Measurements from ENCODE around the gene HBS1L.

HBS1L gene

DNA sequence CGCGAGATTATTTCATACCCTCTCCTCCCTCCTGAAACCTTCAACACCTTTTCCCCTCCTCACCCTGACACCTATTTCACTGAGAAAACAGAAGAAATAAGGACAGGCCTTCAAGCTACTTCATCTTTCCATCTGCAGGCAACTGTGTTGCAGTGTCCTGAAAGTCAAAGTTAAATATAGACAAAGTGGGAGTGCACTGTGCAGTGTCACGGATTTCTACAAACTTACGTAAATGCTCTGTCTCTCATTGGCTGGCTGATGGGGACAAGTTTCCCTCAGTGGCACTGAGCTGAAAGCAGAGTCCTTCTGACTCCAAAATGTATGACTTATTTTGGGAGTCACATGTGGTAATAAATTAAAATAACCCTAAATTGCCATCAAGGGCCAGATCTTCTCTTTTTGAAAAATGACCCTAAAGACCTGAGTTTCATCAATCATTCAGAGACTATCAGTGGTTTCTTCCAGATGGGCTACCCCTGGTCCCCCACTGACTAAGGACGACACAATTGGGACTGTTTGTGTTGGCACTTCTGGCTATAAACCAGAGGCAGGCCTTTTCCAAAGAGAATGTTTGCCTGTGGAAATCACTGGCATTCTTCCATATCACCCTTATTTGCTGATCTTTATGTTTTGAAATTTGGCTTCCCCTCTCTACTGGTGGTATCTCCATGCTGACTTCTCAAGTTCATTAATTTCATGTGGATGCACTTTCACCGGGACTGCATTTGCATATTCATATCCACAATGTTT is 126.3 kb downstream of the HBS1L start:
- no CpG with 5 or more reads among the region's 6 CpGs for WGBS (ENCODE audit: extremely low coverage, insufficient coverage, low lambda C conversion rate)
- Histone ChIP-seq H3K79me1 (ENCODE audit: low read length) (no peaks in the 10 kb centered on the region), H3K4me3 (ENCODE audit: low read length) (no peak overlapping the region), H2BK15ac (replicated peaks; ENCODE audit: low read depth) (no peak overlapping the region), H3K9ac (ENCODE audit: low read length) (no peak overlapping the region), H3K27me3 (ENCODE audit: insufficient read depth, low read length, poor library complexity) (no peaks in the 10 kb centered on the region), H2AK5ac (ENCODE audit: low read length) (no peak overlapping the region), H3K79me2 (ENCODE audit: control insufficient read depth, insufficient read depth, low read length) (no peaks in the 10 kb centered on the region), H2BK5ac (ENCODE audit: low read length) (no peak overlapping the region), H3K4me2 (ENCODE audit: low read length) (no peak overlapping the region), H3K27ac (ENCODE audit: low read depth, low read length) (no peak overlapping the region), H2BK120ac (ENCODE audit: low read depth, low read length) (no peak overlapping the region), H3K56ac (ENCODE audit: low read length) (no peak overlapping the region), H4K5ac (ENCODE audit: low read length) (no peak overlapping the region), H3K4me1 (ENCODE audit: control insufficient read depth, low read depth, low read length) (no peaks in the 10 kb centered on the region), H3K23ac (ENCODE audit: low read length) (no peak overlapping the region), H3K4ac (ENCODE audit: low read depth, low read length) (no peak overlapping the region), H3K36me3 (ENCODE audit: control insufficient read depth, insufficient read depth, low read length) (no peaks in the 10 kb centered on the region), H3K18ac (ENCODE audit: low read length) (no peak overlapping the region), H4K8ac (ENCODE audit: low read depth, low read length) (no peak overlapping the region)
- DNase-seq, result no peak

DNA sequence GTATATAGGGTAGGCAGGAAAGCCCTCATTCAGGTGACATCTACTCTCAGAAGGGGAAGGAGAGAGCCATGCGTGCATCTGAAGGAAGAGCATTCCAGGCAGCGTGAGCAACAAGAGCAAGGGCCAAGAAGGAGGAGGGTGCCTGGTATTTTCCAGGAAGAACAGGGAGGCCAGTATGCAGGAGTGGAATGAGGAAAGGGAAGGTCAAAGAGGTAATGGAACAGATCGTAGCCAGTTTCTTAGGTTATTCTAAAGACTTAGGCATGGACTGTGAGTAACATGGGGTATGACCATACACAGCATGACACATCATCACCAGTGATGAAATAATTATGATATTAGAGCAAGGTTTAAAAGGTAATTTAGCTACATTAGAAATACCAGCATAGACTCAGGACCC is 128.8 kb downstream of the HBS1L start:
- H3K27ac ChIP-seq (ENCODE audit: low read depth, low read length), result no peak overlapping the region
- H2AK5ac ChIP-seq (ENCODE audit: low read length), result no peak overlapping the region
- H3K36me3 ChIP-seq (ENCODE audit: control insufficient read depth, insufficient read depth, low read length), result no peaks in the 10 kb centered on the region
- H4K5ac ChIP-seq (ENCODE audit: low read length), result no peak overlapping the region
- H3K4me1 ChIP-seq (ENCODE audit: control insufficient read depth, low read depth, low read length), result no peaks in the 10 kb centered on the region
- H3K9ac ChIP-seq (ENCODE audit: low read length), result no peak overlapping the region
- no peaks in the 10 kb centered on the region for H3K79me1 ChIP-seq (ENCODE audit: low read length)
- H2BK120ac ChIP-seq (ENCODE audit: low read depth, low read length), result no peak overlapping the region
- no peak overlapping the region for H3K23ac ChIP-seq (ENCODE audit: low read length)
- no peak for DNase-seq
- no peaks in the 10 kb centered on the region for H3K79me2 ChIP-seq (ENCODE audit: control insufficient read depth, insufficient read depth, low read length)
- H3K4ac ChIP-seq (ENCODE audit: low read depth, low read length), result no peak overlapping the region
- H2BK5ac ChIP-seq (ENCODE audit: low read length), result no peak overlapping the region
- no peak overlapping the region for H3K56ac ChIP-seq (ENCODE audit: low read length)
- WGBS (ENCODE audit: extremely low coverage, insufficient coverage, low lambda C conversion rate), result no CpG with 5 or more reads among the region's 3 CpGs
- H3K27me3 ChIP-seq (ENCODE audit: insufficient read depth, low read length, poor library complexity), result no peaks in the 10 kb centered on the region
- no peak overlapping the region for H4K8ac ChIP-seq (ENCODE audit: low read depth, low read length)
- no peak overlapping the region for H3K18ac ChIP-seq (ENCODE audit: low read length)
- H2BK15ac ChIP-seq (replicated peaks; ENCODE audit: low read depth), result no peak overlapping the region
- no peak overlapping the region for H3K4me2 ChIP-seq (ENCODE audit: low read length)
- H3K4me3 ChIP-seq (ENCODE audit: low read length), result no peak overlapping the region

DNA sequence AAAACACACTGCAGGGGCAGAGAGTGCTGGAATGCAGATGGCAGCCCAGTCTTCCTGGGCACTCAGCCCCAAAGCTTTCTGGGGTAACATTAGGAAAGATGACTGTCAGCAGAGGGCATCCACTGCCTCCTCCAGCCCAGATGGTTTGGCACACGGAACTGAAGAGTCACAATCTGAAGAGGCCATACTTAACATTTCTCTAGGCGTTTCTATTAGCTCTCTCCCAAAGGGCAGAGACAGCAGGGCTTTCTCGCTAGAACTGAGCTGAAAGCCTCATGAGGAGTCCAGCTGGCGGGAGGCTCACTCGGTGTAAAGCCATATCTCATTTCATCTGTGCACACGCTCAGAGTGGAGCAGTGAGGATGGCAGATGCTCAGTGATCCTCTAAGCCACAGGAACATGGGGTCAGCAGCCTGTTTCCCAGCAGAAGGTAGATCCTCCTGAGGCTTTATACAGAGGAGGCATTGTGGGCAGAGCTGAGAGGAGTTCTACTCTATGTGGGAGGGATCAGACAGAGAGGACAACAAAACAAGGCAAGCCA is 132.8 kb downstream of the HBS1L start:
- Histone ChIP-seq H3K18ac (ENCODE audit: low read length) (no peak overlapping the region), H2BK5ac (ENCODE audit: low read length) (no peak overlapping the region), H3K56ac (ENCODE audit: low read length) (no peak overlapping the region), H3K79me2 (ENCODE audit: control insufficient read depth, insufficient read depth, low read length) (no peaks in the 10 kb centered on the region), H3K23ac (ENCODE audit: low read length) (no peak overlapping the region), H3K4me3 (ENCODE audit: low read length) (no peak overlapping the region), H2AK5ac (ENCODE audit: low read length) (no peak overlapping the region), H3K79me1 (ENCODE audit: low read length) (no peaks in the 10 kb centered on the region), H3K9ac (ENCODE audit: low read length) (no peak overlapping the region), H3K36me3 (ENCODE audit: control insufficient read depth, insufficient read depth, low read length) (no peaks in the 10 kb centered on the region), H3K4me1 (ENCODE audit: control insufficient read depth, low read depth, low read length) (no peaks in the 10 kb centered on the region), H3K4me2 (ENCODE audit: low read length) (no peak overlapping the region), H2BK15ac (replicated peaks; ENCODE audit: low read depth) (no peak overlapping the region), H4K5ac (ENCODE audit: low read length) (no peak overlapping the region), H3K4ac (ENCODE audit: low read depth, low read length) (no peak overlapping the region), H4K8ac (ENCODE audit: low read depth, low read length) (no peak overlapping the region), H3K27ac (ENCODE audit: low read depth, low read length) (no peak overlapping the region), H3K27me3 (ENCODE audit: insufficient read depth, low read length, poor library complexity) (no peaks in the 10 kb centered on the region), H2BK120ac (ENCODE audit: low read depth, low read length) (no peak overlapping the region)
- no CpG with 5 or more reads among the region's 6 CpGs for WGBS (ENCODE audit: extremely low coverage, insufficient coverage, low lambda C conversion rate)
- DNase-seq, result no peak

DNA sequence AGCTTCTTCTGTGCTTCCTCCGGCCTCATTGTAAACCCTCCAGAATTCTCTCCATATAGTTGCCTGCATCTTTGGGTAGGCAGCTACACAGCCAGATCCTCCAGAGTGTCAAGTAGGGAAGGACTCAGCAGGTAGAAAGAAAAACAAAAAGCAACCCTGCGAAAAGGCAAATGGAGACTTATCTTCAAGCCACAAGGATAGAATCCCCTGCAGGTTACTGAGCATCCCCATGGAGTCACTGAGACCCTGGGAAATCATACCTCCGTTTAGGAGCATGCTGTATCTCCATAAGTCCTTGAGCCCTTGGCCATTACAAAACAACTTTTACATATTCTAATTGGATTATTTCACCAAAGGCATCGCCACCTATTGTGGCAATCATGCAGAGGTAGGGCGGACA is 133.3 kb downstream of the HBS1L start:
- H3K4me2 ChIP-seq (ENCODE audit: low read length), result no peak overlapping the region
- no peak overlapping the region for H3K9ac ChIP-seq (ENCODE audit: low read length)
- no peak overlapping the region for H2BK15ac ChIP-seq (replicated peaks; ENCODE audit: low read depth)
- no peak overlapping the region for H4K8ac ChIP-seq (ENCODE audit: low read depth, low read length)
- H3K56ac ChIP-seq (ENCODE audit: low read length), result no peak overlapping the region
- H3K79me2 ChIP-seq (ENCODE audit: control insufficient read depth, insufficient read depth, low read length), result no peaks in the 10 kb centered on the region
- DNase-seq, result no peak
- no peak overlapping the region for H4K5ac ChIP-seq (ENCODE audit: low read length)
- no CpG with 5 or more reads among the region's 5 CpGs for WGBS (ENCODE audit: extremely low coverage, insufficient coverage, low lambda C conversion rate)
- H2BK5ac ChIP-seq (ENCODE audit: low read length), result no peak overlapping the region
- H2AK5ac ChIP-seq (ENCODE audit: low read length), result no peak overlapping the region
- no peak overlapping the region for H3K18ac ChIP-seq (ENCODE audit: low read length)
- H3K4ac ChIP-seq (ENCODE audit: low read depth, low read length), result no peak overlapping the region
- H3K27me3 ChIP-seq (ENCODE audit: insufficient read depth, low read length, poor library complexity), result no peaks in the 10 kb centered on the region
- no peaks in the 10 kb centered on the region for H3K79me1 ChIP-seq (ENCODE audit: low read length)
- H3K27ac ChIP-seq (ENCODE audit: low read depth, low read length), result no peak overlapping the region
- no peaks in the 10 kb centered on the region for H3K36me3 ChIP-seq (ENCODE audit: control insufficient read depth, insufficient read depth, low read length)
- no peak overlapping the region for H3K23ac ChIP-seq (ENCODE audit: low read length)
- no peaks in the 10 kb centered on the region for H3K4me1 ChIP-seq (ENCODE audit: control insufficient read depth, low read depth, low read length)
- no peak overlapping the region for H3K4me3 ChIP-seq (ENCODE audit: low read length)
- no peak overlapping the region for H2BK120ac ChIP-seq (ENCODE audit: low read depth, low read length)

DNA sequence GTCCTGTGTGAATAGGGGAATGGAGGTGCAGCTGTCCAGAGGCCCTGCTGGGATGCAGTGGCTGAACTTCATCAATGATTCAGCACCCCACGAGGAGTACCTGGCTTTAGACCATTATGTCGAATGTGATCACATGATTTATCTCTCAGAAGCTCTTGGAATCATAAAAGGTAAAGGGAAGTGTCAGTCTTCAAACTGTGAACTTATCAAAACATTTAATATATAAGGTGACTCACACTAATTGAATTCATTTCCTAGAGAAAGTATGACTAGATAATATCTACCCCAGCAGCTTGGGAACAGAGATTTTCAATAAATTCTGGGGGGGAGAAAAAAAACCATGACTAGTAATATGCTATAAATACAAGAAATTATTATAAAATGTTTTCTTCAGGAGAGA is 134.2 kb downstream of the HBS1L start:
- Histone ChIP-seq H2BK5ac (ENCODE audit: low read length) (no peak overlapping the region), H2BK120ac (ENCODE audit: low read depth, low read length) (no peak overlapping the region), H3K4ac (ENCODE audit: low read depth, low read length) (no peak overlapping the region), H3K56ac (ENCODE audit: low read length) (no peak overlapping the region), H4K5ac (ENCODE audit: low read length) (no peak overlapping the region), H3K23ac (ENCODE audit: low read length) (no peak overlapping the region), H2AK5ac (ENCODE audit: low read length) (no peak overlapping the region), H2BK15ac (replicated peaks; ENCODE audit: low read depth) (no peak overlapping the region), H3K79me1 (ENCODE audit: low read length) (no peaks in the 10 kb centered on the region), H3K79me2 (ENCODE audit: control insufficient read depth, insufficient read depth, low read length) (no peaks in the 10 kb centered on the region), H3K27me3 (ENCODE audit: insufficient read depth, low read length, poor library complexity) (no peaks in the 10 kb centered on the region), H3K18ac (ENCODE audit: low read length) (no peak overlapping the region), H4K8ac (ENCODE audit: low read depth, low read length) (no peak overlapping the region), H3K4me1 (ENCODE audit: control insufficient read depth, low read depth, low read length) (no peaks in the 10 kb centered on the region), H3K27ac (ENCODE audit: low read depth, low read length) (no peak overlapping the region), H3K4me2 (ENCODE audit: low read length) (no peak overlapping the region), H3K4me3 (ENCODE audit: low read length) (no peak overlapping the region), H3K9ac (ENCODE audit: low read length) (no peak overlapping the region), H3K36me3 (ENCODE audit: control insufficient read depth, insufficient read depth, low read length) (no peaks in the 10 kb centered on the region)
- no CpG with 5 or more reads among the region's 2 CpGs for WGBS (ENCODE audit: extremely low coverage, insufficient coverage, low lambda C conversion rate)
- no peak for DNase-seq

Measured in mesendoderm (in vitro differentiated cells).